HepG2 (cell line): ENCODE data around the gene PRICKLE2. TPM values are rescaled to one million over a fixed set of nuclear protein-coding genes. Genes with fewer than 3 reads are reported as not detected.

ENCODE experiments used
- ATAC-seq: fragments of 200-7000 bp; cut with Tn5 transposase; 3 replicates; pipeline ENCODE4 v1.9.1; 2020; ENCODE audit warnings: mild to moderate bottlenecking, moderate library complexity
- BruUV-seq: library from RNA; stranded (reverse); fragments of 400-500 nt; replicated peaks from 2 replicates; lab custom pipeline; 2021; lab: Mats Ljungman, UMichigan
- CTCF ChIA-PET: fragments of 300-600 bp; formaldehyde crosslinking; extraction: SDS; loops from one replicate; lab custom pipeline; 2021; ENCODE audit warnings: low total read pairs, inconsistent platforms, low intra/inter-chr PET ratio; lab: Yijun Ruan, JAX
- POLR2A ChIA-PET: fragments of 350-600 bp; sonication (Branson Sonifier 250); formaldehyde crosslinking; loops from one replicate; lab custom pipeline; 2020; ENCODE audit warnings: antibody characterized with exemption, inconsistent platforms; lab: Yijun Ruan, JAX
- DNase-seq: peaks from one replicate; pipeline ENCODE4 v3.0.0-alpha.2; 2015; ENCODE audit warnings: low spot score
- FAIRE-seq: peaks from 3 replicates; lab custom pipeline; 2011; peaks lifted over from hg19 to GRCh38; lab: Jason Lieb, UNC
- H2AFZ ChIP-seq: one replicate; pipeline ENCODE4 v1.6.1; 2011; ENCODE audit warnings: low read length, inconsistent platforms
- H3K27ac ChIP-seq: fragments of 300-600 bp; 3 replicates; pipeline ENCODE4 v1.8.0; 2011; ENCODE audit warnings: mixed run types, mild to moderate bottlenecking, mixed read lengths, low read length, inconsistent platforms; ENCODE audit not compliant: insufficient read depth; ENCODE audit errors: extremely low read length
- H3K27me3 ChIP-seq, 2 experiments: fragments of 200-600 bp in 1 of 2; 2 replicates in 1 of 2; 3 replicates in 1 of 2; pipeline versions ENCODE4 v1.6.0 to v1.8.0; 2011; ENCODE audit warnings: low read length in 2 of 2, mild to moderate bottlenecking in 2 of 2, moderate library complexity in 2 of 2, inconsistent platforms in 1 of 2; ENCODE audit not compliant: insufficient read depth in 2 of 2, control insufficient read depth in 1 of 2
- H3K36me3 ChIP-seq, 2 experiments: fragments of 200-600 bp in 1 of 2; replicated peaks in 1 of 2; 2 replicates in 1 of 2; 3 replicates in 1 of 2; pipeline versions ENCODE4 v1.5.1 to v1.8.0; 2011; ENCODE audit warnings: low read length in 2 of 2, inconsistent platforms in 1 of 2; ENCODE audit not compliant: insufficient read depth in 2 of 2, control insufficient read depth in 1 of 2
- H3K4me1 ChIP-seq: 2 replicates; pipeline ENCODE4 v1.5.1; 2012; ENCODE audit warnings: low read length, inconsistent platforms; ENCODE audit not compliant: insufficient read depth
- H3K4me2 ChIP-seq: 2 replicates; pipeline ENCODE4 v1.6.0; 2011; ENCODE audit warnings: low read depth, low read length, inconsistent platforms
- H3K4me3 ChIP-seq, 3 experiments: fragments of 200-600 bp in 1 of 3; sonication (generic), shearing (Covaris generic) in 1 of 3; replicated peaks in 1 of 3; 2 replicates each; pipeline ENCODE4 v1.5.1; 2011 to 2016; ENCODE audit warnings: low read length in 3 of 3, inconsistent platforms in 2 of 3, low read depth in 2 of 3, mild to moderate bottlenecking in 2 of 3, control low read depth in 1 of 3, mixed read lengths in 1 of 3; ENCODE audit not compliant: insufficient read depth in 1 of 3
- H3K79me2 ChIP-seq: one replicate; pipeline ENCODE4 v1.6.1; 2011; ENCODE audit warnings: low read length, inconsistent platforms; ENCODE audit not compliant: insufficient read depth
- H3K9ac ChIP-seq: 2 replicates; pipeline ENCODE4 v1.6.0; 2011; ENCODE audit warnings: mild to moderate bottlenecking, low read depth, low read length, inconsistent platforms; ENCODE audit not compliant: insufficient read depth
- H3K9me3 ChIP-seq: 2 replicates; pipeline ENCODE4 v1.5.1; 2012; ENCODE audit warnings: mild to moderate bottlenecking, low read length
- H4K20me1 ChIP-seq: 2 replicates; pipeline ENCODE4 v1.6.0; 2011; ENCODE audit warnings: inconsistent platforms, mild to moderate bottlenecking, low read length, moderate library complexity; ENCODE audit not compliant: insufficient read depth
- ATRX ChIP-seq: sonication (generic); formaldehyde crosslinking; IDR thresholded peaks from 2 replicates; pipeline ENCODE4 v1.4.0; 2020; ENCODE audit warnings: missing genetic modification reagents, borderline replicate concordance
- HCFC1 ChIP-seq: fragments of 150-350 bp; IDR thresholded peaks from 2 replicates; pipeline ENCODE4 v1.6.1; 2014; ENCODE audit warnings: low read depth, low read length
- IRF2 ChIP-seq: IDR thresholded peaks from 2 replicates; pipeline ENCODE4 v1.6.1; 2018; ENCODE audit warnings: missing genetic modification reagents, missing compliant biosample characterization
- NFIB ChIP-seq: sonication (generic); formaldehyde crosslinking; IDR thresholded peaks from 2 replicates; pipeline ENCODE4 v1.9.0; 2021; ENCODE audit warnings: missing genetic modification reagents, mild to moderate bottlenecking, borderline replicate concordance
- RARA ChIP-seq: IDR thresholded peaks from 2 replicates; pipeline ENCODE4 v1.6.1; 2016; ENCODE audit warnings: missing genetic modification reagents, missing compliant biosample characterization
- SAP130 ChIP-seq: IDR thresholded peaks from 2 replicates; pipeline ENCODE4 v1.6.1; 2016; ENCODE audit warnings: low read depth
- ZNF333 ChIP-seq: sonication (generic); formaldehyde crosslinking; IDR thresholded peaks from 2 replicates; pipeline ENCODE4 v1.4.0; 2020; ENCODE audit warnings: mild to moderate bottlenecking, missing genetic modification reagents, borderline replicate concordance
- ZNF790 ChIP-seq: sonication (generic); formaldehyde crosslinking; IDR thresholded peaks from 2 replicates; pipeline ENCODE4 v1.8.0; 2022; ENCODE audit warnings: missing genetic modification reagents, mild to moderate bottlenecking, borderline replicate concordance
- WGBS: methylation state at CpG from one replicate; pipeline ENCODE4 v1.1.6; 2017; ENCODE audit warnings: low lambda C conversion rate; 5-methylcytosine and 5-hydroxymethylcytosine counted together
- in situ Hi-C: cut with HindIII; loops from 2 replicates; pipeline ENCODE4 v1.10.0; 2017; ENCODE audit warnings: low pct_unique_long_range_greater_than_20kb; ENCODE audit not compliant: extremely low pct_ligation_motif_present
- intact Hi-C: fragments of 100-400 bp; cut with micrococcal nuclease; formaldehyde crosslinking; loops from one replicate; pipeline ENCODE4 v1.10.0; 2022; ENCODE audit not compliant: unreplicated experiment
- polyA plus RNA-seq, 8 experiments: library from polyadenylated mRNA; depleted of rRNA in 3 of 8; stranded (reverse) in 7 of 8; unstranded in 1 of 8; fragments of >200 nt; fragmentation: Illumina TruSeq in 4 of 8; extraction: Trizol in 4 of 8; gene quantifications; 2 replicates each; pipeline versions ENCODE4 v1.2.1 to v1.2.3, GENCODE V29; 2011 to 2016; ENCODE audit warnings: low read depth in 4 of 8, missing spikeins in 1 of 8, mixed read lengths in 1 of 8; ENCODE audit not compliant: insufficient read depth in 1 of 8
- total RNA-seq, 5 experiments: library from RNA; depleted of rRNA; stranded (reverse); fragments of >200 nt; fragmentation: Illumina TruSeq; extraction: Trizol; gene quantifications; 2 replicates each; pipeline ENCODE4 v1.2.3, GENCODE V29; 2016; ENCODE audit warnings: low read depth in 1 of 5
- TF ChIP-seq, protein P1 (sequence below): sonication (generic); formaldehyde crosslinking; IDR thresholded peaks from 2 replicates; pipeline ENCODE4 v1.4.0; 2020; ENCODE audit warnings: missing genetic modification reagents
- TF ChIP-seq, protein P2 (sequence below): IDR thresholded peaks from 2 replicates; pipeline ENCODE4 v1.6.1; 2016; ENCODE audit warnings: low read depth, missing genetic modification reagents, missing compliant biosample characterization
- TF ChIP-seq, protein P3 (sequence below): sonication (generic); formaldehyde crosslinking; IDR thresholded peaks from 2 replicates; pipeline ENCODE4 v1.8.1; 2023; ENCODE audit warnings: mild to moderate bottlenecking, missing genetic modification reagents

PRICKLE2 gene
- total and polyA plus RNA-seq, 2 of the 13 experiments (the other 11 are each of a cell fraction or from before 2014, with no cell fraction given), result 0.01 to 0.07 TPM

DNA sequence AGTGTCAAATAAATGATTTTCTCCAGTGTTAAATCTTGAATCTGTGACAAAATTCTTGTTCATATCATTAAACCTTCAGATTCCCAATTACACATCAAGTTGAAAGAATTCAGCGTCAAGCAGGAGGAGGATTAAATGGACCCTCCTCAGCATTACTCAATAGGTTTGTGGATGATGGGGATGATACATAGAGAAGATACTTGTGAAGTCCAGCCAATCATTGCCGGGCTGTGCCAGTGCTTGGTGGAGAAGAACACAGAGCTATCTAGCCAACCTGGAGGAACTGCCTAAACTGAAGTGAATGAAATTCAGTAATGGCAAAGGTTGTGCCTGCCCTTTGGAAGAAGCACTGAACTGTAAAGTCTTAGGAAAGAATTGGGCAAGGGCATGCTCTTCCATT is 47.0 kb upstream of the PRICKLE2 start:
- no peak for DNase-seq

DNA sequence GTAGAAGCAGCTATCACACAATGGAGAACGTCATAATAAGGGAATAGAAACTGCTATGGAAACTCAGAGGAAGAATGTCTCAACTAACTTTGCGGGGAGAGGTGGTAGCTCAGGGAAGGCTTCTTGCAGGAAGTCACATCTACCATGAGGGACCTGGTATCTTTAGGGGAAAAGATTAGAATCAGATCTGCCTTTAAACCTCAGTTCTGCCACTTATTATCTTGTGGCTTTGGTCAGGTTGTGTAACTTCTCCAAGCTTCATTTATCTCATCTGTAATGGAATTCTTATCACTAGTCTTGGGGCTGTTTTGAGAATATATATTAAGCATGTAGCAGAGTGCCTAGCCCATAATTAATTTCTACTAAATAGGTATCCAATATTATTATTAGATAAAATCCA is 46.4 kb upstream of the PRICKLE2 start:
- Histone ChIP-seq H3K36me3 (no peaks in the 10 kb centered on the region), H3K9me3 (peaks cover 9% of the 10 kb centered on the region), H3K9ac (no peak overlapping the region), H2AFZ (no peak overlapping the region), H3K4me2 (no peak overlapping the region), H3K27me3 (peaks cover 0 to 20% of the 10 kb centered on the region in 2 experiments; a peak in 2 of 5 replicates), H3K4me1 (peaks cover 21% of the 10 kb centered on the region), H3K27ac (no peak overlapping the region), H3K79me2 (no peaks in the 10 kb centered on the region), H4K20me1 (no peaks in the 10 kb centered on the region), H3K4me3 (no peak overlapping the region)
- no peak for DNase-seq
- no peak for TF ChIP-seq ZNF333 (CRISPR knock-in tag)
- no peak for TF ChIP-seq SAP130
- TF ChIP-seq, protein P1, sequence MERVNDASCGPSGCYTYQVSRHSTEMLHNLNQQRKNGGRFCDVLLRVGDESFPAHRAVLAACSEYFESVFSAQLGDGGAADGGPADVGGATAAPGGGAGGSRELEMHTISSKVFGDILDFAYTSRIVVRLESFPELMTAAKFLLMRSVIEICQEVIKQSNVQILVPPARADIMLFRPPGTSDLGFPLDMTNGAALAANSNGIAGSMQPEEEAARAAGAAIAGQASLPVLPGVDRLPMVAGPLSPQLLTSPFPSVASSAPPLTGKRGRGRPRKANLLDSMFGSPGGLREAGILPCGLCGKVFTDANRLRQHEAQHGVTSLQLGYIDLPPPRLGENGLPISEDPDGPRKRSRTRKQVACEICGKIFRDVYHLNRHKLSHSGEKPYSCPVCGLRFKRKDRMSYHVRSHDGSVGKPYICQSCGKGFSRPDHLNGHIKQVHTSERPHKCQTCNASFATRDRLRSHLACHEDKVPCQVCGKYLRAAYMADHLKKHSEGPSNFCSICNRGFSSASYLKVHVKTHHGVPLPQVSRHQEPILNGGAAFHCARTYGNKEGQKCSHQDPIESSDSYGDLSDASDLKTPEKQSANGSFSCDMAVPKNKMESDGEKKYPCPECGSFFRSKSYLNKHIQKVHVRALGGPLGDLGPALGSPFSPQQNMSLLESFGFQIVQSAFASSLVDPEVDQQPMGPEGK (CRISPR knock-in tag), result no peak
- TF ChIP-seq, protein P2, sequence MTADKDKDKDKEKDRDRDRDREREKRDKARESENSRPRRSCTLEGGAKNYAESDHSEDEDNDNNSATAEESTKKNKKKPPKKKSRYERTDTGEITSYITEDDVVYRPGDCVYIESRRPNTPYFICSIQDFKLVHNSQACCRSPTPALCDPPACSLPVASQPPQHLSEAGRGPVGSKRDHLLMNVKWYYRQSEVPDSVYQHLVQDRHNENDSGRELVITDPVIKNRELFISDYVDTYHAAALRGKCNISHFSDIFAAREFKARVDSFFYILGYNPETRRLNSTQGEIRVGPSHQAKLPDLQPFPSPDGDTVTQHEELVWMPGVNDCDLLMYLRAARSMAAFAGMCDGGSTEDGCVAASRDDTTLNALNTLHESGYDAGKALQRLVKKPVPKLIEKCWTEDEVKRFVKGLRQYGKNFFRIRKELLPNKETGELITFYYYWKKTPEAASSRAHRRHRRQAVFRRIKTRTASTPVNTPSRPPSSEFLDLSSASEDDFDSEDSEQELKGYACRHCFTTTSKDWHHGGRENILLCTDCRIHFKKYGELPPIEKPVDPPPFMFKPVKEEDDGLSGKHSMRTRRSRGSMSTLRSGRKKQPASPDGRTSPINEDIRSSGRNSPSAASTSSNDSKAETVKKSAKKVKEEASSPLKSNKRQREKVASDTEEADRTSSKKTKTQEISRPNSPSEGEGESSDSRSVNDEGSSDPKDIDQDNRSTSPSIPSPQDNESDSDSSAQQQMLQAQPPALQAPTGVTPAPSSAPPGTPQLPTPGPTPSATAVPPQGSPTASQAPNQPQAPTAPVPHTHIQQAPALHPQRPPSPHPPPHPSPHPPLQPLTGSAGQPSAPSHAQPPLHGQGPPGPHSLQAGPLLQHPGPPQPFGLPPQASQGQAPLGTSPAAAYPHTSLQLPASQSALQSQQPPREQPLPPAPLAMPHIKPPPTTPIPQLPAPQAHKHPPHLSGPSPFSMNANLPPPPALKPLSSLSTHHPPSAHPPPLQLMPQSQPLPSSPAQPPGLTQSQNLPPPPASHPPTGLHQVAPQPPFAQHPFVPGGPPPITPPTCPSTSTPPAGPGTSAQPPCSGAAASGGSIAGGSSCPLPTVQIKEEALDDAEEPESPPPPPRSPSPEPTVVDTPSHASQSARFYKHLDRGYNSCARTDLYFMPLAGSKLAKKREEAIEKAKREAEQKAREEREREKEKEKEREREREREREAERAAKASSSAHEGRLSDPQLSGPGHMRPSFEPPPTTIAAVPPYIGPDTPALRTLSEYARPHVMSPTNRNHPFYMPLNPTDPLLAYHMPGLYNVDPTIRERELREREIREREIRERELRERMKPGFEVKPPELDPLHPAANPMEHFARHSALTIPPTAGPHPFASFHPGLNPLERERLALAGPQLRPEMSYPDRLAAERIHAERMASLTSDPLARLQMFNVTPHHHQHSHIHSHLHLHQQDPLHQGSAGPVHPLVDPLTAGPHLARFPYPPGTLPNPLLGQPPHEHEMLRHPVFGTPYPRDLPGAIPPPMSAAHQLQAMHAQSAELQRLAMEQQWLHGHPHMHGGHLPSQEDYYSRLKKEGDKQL (CRISPR knock-in tag), result no peak
- no peak for TF ChIP-seq NFIB (CRISPR knock-in tag)
- TF ChIP-seq ATRX, result no peak
- TF ChIP-seq ZNF790 (CRISPR knock-in tag), result no peak
- TF ChIP-seq RARA, result no peak
- TF ChIP-seq IRF2 (CRISPR knock-in tag), result no peak
- 83% methylated on average over 2 of the region's 2 CpGs for WGBS
- intact Hi-C loops (no loop called here), in situ Hi-C loops (no loop called here)
- BruUV-seq, result no TSS peak
- CTCF ChIA-PET, result no interaction called here
- POLR2A ChIA-PET, result no interaction called here
- ATAC-seq, result no peak
- no peak for FAIRE-seq

More for the DNA sequence above, 47.0 kb upstream of the PRICKLE2 start:
- WGBS, result 73% methylated on average over 2 of the region's 2 CpGs
- ATAC-seq, result no peak
- no peak overlapping the region for H3K4me3 ChIP-seq
- peaks cover 14% of the 10 kb centered on the region for H3K4me1 ChIP-seq
- H3K27me3 ChIP-seq, result peaks cover 0 to 15% of the 10 kb centered on the region in 2 experiments; a peak in 2 of 5 replicates
- TF ChIP-seq, protein P3, sequence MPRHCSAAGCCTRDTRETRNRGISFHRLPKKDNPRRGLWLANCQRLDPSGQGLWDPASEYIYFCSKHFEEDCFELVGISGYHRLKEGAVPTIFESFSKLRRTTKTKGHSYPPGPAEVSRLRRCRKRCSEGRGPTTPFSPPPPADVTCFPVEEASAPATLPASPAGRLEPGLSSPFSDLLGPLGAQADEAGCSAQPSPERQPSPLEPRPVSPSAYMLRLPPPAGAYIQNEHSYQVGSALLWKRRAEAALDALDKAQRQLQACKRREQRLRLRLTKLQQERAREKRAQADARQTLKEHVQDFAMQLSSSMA (CRISPR knock-in tag), result no peak
- no peak for TF ChIP-seq HCFC1
- H3K9ac ChIP-seq, result no peak overlapping the region
- no peaks in the 10 kb centered on the region for H3K36me3 ChIP-seq
- H3K27ac ChIP-seq, result no peak overlapping the region
- H3K79me2 ChIP-seq, result no peaks in the 10 kb centered on the region
- H4K20me1 ChIP-seq, result no peaks in the 10 kb centered on the region
- no peak for FAIRE-seq
- intact Hi-C loops, result no loop called here
- ChIA-PET CTCF (no interaction called here), POLR2A (no interaction called here)
- in situ Hi-C loops, result no loop called here
- peaks cover 9% of the 10 kb centered on the region for H3K9me3 ChIP-seq
- no TSS peak for BruUV-seq
- no peak overlapping the region for H3K4me2 ChIP-seq
- H2AFZ ChIP-seq, result no peak overlapping the region
